Right forelimb (tissue), 1 donor: Measurements from ENCODE around the gene TMEM145.

Source experiments
- DNase-seq: peaks from one replicate; pipeline ENCODE4 v3.0.0-alpha.2; 2018

TMEM145 gene

DNA sequence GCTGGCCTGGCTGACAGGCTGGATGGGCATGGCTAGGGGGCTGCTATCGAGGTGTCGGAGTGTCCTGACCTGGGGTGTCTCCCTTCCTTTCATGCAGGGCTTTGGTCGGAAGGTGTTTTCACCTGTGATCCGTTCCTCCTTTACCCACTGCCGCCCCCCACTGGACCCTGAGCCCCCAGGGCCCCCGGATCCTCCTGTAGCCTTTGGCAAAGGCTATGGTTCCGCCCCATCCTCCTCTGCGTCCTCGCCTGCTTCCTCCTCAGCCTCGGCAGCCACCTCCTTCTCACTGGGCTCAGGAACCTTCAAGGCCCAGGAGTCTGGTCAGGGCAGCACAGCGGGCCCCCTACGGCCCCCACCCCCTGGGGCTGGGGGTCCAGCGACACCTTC lies 23.0 kb upstream of the TMEM145 start:
- no peak for DNase-seq

- DNase-seq, result no peak
Measured at GRCh38 chr19:42290523-42291434, 22.3 kb upstream of the TMEM145 start.

DNA sequence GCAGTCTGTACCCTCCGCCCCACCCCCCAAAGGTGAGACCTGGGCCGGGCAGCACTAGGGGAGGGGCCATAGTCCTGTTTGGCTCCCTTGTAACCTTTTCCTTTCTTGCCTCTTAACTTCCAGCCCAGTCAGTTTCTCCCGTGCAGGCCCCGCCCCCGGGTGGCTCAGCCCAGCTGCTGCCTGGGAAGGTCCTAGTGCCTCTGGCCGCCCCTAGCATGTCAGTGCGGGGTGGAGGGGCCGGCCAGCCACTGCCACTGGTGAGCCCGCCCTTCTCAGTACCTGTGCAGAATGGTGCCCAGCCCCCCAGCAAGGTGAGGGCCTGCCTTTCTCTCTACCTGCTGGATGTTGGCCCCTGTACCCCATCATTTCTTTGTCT lies 21.7 kb upstream of the TMEM145 start:
- peak; percentile 44 for DNase-seq

DNA sequence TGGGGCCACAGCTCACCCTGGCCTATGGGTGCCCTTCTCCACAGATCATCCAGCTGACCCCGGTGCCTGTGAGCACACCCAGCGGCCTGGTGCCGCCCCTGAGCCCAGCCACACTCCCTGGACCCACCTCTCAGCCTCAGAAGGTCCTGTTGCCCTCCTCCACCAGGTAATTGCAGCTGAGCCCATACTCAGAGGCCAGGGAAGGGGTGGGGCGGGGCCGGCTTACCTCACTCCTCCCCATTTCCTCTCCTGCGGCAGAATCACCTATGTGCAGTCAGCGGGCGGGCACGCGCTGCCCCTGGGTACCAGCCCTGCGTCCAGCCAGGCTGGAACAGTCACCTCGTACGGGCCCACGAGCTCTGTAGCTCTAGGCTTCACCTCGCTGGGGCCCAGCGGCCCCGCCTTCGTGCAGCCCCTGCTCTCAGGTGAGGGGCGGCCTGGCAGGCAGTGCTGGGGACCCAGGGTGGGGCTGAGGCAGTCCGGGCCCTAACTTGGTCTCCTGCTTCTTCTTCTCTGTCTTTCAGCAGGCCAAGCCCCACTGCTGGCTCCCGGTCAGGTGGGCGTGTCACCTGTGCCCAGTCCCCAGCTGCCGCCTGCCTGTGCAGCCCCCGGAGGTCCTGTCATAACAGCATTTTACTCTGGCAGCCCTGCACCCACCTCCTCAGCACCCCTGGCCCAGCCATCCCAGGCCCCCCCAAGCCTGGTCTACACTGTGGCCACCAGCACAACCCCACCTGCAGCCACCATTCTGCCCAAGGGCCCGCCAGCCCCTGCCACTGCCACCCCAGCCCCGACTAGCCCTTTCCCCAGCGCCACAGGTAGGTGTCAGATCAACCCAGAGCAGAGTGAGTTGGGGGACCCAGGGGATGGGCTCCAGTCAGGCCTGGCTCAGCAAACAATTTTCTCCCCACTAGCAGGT lies 20.8 kb upstream of the TMEM145 start:
- peak; percentile 36 for DNase-seq

- peak; percentile 38 for DNase-seq
Measured at GRCh38 chr19:42292963-42293362, 20.1 kb upstream of the TMEM145 start.

GRCh38 chr19:42293540-42293939 lies 19.6 kb upstream of the TMEM145 start:
- no peak for DNase-seq

DNA sequence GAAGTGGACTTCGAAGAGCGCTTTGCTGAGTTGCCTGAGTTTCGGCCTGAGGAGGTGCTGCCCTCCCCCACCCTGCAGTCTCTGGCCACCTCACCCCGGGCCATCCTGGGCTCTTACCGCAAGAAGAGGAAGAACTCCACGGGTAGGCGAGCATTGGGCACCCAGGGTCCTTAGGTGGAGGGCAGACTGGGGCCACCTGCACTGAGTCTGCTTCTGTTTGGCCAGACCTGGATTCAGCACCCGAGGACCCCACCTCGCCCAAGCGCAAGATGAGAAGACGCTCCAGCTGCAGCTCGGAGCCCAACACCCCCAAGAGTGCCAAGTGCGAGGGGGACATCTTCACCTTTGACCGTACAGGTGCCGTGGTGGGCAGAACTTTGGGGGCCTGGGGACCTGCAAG lies 19.2 kb upstream of the TMEM145 start:
- peak; percentile 45 for DNase-seq

GRCh38 chr19:42294471-42295137 lies 18.5 kb upstream of the TMEM145 start:
- peak; percentile 43 for DNase-seq

- no peak for DNase-seq
Measured at GRCh38 chr19:42295342-42295741, 17.8 kb upstream of the TMEM145 start.

GRCh38 chr19:42295831-42296525 lies 17.1 kb upstream of the TMEM145 start:
- DNase-seq, result peak; percentile 88

DNA sequence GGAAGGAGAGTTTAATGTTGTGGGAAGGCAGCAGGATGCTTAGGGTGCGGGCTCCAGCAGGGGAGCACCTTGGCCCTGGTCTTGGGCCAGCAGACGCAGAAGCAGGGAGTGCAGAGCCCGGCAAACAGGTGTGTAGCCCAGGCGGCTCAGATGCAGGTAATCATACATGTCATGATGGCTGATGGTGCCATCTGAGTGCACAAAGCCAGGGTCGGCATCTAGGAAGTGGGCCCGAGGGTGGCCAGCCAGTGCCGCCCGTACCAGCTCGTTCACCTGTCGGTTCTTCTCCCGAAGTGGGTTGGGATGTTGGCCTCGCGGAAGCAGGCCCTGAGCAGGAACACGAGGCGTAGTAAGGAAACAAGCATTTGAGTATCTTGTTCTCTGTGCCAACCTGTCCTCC lies 16.1 kb upstream of the TMEM145 start:
- DNase-seq, result no peak

DNA sequence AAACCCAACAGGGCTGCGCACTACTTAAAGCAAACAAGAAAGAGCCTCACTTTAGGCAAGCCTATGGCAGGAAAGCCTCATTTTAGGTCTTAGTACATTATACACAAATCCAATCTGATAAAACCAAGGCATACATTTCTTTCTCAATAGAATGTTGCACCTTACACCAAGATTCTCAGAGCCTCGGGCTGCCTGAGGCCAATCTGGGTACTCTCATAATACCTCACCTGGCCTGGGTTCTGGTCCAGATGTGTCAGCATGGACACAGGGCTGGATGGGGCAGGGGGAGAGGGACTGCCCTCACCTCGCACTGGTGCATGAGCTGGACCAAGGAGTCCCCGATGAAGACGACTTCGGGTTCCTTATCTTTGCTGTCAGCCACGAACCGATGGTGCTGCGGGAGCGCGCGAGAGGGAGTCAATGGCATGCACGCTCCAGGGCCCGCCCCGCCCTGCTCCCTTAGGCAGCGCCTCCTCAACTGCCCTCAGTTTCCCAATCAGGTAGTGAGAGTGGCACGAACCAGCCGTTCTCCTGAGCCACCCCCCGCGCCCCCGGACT lies 11.4 kb upstream of the TMEM145 start, which contains the start of gene PRR19:
Gene PRR19 (plus strand): TSS at position 487 of the 558 bp plus-strand sequence. CDS start 7,453 bp downstream, outside the sequence.
- no peak for DNase-seq

DNA sequence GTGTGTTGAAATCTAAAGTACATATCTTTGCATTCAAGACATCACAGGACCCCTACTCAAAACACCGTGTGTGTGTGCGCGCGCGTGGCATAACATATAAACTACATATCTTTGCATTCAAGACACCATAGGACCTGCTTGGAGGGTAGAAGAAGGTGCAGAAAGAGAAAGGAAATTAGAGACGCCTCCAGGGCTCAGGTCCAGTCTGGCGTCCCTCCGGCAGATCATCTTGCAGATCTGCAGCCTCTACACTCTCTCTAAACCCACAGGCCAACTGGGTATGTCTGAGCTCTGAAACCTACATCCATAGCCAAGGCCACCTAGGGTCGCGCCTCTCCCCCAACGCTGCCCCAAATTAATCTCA lies 10.0 kb upstream of the TMEM145 start:
- DNase-seq, result no peak

DNA sequence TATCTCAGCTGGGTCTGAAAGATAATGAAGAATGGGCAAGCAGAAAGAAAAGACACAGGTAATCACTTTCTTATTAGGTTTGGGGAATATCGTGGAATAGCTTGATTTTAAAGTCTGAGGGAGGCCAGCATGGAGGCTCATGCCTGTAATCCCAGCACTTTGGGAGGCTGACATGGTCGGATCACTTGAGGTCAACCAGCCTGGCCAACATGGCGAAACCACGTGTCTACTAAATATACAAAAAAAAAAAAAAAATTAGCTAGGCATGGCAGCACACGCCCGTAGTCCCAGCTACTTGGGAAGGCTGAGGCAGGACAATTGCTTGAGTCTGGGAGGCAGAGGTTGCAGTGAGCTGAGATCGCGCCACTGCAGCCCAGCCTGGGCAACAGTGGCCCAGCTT lies 9.2 kb upstream of the TMEM145 start:
- no peak for DNase-seq

- DNase-seq, result no peak
Measured at GRCh38 chr19:42306646-42307045, 6.5 kb upstream of the TMEM145 start.

DNA sequence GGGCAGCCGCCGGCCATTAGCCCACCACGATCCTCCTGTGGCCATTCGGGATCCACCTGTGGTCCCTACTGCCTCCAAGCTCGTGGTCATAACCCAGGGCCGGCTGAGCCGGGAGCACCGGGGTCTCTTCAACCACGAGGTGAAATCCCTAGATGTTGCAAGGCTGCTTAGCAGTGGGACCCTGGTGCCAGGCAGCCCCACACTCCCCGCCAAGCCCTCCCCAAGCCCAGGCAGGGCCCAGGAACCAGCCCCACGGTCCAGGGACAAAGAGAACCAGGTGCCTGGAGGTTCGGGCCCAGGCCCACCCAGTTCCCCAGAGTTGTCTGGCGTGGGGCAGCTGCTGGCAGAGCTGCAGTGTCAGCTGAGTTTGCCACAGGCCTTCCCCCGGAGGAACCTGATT lies 3.4 kb upstream of the TMEM145 start:
- no peak for DNase-seq

- DNase-seq, result no peak
Measured at GRCh38 chr19:42311657-42312056, 1.5 kb upstream of the TMEM145 start.

DNA sequence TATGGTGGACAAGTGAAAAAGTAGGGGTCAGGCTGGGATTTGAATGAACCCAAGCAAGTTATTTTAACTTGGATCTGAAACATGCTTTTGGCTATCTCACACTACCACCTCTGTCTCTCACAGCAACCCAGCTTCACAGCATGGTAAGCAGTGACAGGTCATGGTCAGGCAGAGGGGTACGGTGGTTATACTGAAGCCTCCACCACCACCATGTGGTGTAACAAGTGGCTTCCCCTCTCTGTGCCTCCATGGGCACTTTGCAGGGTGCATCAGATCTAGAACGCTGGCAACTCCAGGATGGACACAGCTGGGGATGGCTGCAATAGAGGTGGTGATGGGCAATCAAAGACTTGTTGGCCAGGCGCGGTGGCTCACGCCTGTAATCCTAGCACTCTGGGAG lies 739 bp upstream of the TMEM145 start:
- DNase-seq, result no peak

- no peak for DNase-seq
Measured at GRCh38 chr19:42313840-42314755, 989 bp downstream of the TMEM145 start.

GRCh38 chr19:42315024-42315423 lies 1.9 kb downstream of the TMEM145 start:
- DNase-seq, result no peak
